ENCODE measurements around the gene TRIM24. TPM values are rescaled to one million over a fixed set of nuclear protein-coding genes. Genes with fewer than 3 reads are reported as not detected.

Gene TRIM24
- polyA plus RNA-seq, 3 donors, result 3.5 to 8.9 (median 6.0) TPM

DNA sequence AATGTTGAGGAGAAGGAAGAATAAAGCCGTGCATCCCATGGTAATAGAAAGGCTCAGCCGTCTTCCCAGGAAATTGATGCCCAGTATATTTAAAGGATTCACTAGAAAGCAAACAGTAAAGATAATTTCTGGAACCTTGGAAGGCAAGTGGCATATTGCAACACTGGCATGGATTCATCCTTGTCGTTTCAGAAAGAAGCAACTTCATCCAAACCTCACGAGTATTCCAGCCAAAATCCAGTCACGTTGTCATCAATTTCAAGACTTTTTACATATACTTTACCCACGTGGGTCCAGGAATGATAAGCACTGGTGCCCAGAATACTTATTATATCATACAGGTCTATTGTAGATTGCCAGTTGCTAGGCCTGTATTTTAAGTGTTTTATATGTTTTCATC is 167.3 kb downstream of the TRIM24 start:
- intact Hi-C loops (cut with micrococcal nuclease), result no loop called here

GRCh38 chr7:138630059-138630610 is 170.1 kb downstream of the TRIM24 start:
- H3K27me3 ChIP-seq (ENCODE audit: control insufficient read depth in 2 of 2, insufficient read depth in 2 of 2, low read length in 2 of 2), result no peaks in the 10 kb centered on the region
- DNase-seq, result no peak
- H3K4me2 ChIP-seq (replicated peaks; ENCODE audit: extremely low read depth, low read length, poor library complexity, severe bottlenecking), result no peak overlapping the region
- no peaks in the 10 kb centered on the region for H3K79me2 ChIP-seq (ENCODE audit: insufficient read depth, low read length)
- Mint-ChIP-seq H3K36me3 (no peaks in the 10 kb centered on the region), H3K27me3 (ENCODE audit: low read depth in 3 of 3) (peaks cover 0 to 4% (median 2%) of the 10 kb centered on the region in 3 donors), H3K27ac (no peak overlapping the region), H3K9me3 (peaks cover 0 to 2% (median 0%) of the 10 kb centered on the region in 7 donors), H3K4me1 (peaks cover 13% of the 10 kb centered on the region), H3K4me3 (no peak overlapping the region)
- H3K4me3 ChIP-seq (replicated peaks in 1 of 3; ENCODE audit: low read depth in 2 of 3, low read length in 3 of 3), result no peak overlapping the region
- no peak overlapping the region for H3K9ac ChIP-seq (ENCODE audit: insufficient read depth, low read length, poor library complexity, severe bottlenecking)
- H2AFZ ChIP-seq (ENCODE audit: insufficient read depth, low read depth, low read length, poor library complexity, severe bottlenecking), result no peak overlapping the region
- H3K4me1 ChIP-seq (ENCODE audit: control insufficient read depth in 1 of 2, insufficient read depth in 2 of 2, low read length in 2 of 2), result peaks cover 7 to 14% of the 10 kb centered on the region in 2 donors
- intact Hi-C loops (cut with micrococcal nuclease), result no loop called here
- TF ChIP-seq, protein P1, sequence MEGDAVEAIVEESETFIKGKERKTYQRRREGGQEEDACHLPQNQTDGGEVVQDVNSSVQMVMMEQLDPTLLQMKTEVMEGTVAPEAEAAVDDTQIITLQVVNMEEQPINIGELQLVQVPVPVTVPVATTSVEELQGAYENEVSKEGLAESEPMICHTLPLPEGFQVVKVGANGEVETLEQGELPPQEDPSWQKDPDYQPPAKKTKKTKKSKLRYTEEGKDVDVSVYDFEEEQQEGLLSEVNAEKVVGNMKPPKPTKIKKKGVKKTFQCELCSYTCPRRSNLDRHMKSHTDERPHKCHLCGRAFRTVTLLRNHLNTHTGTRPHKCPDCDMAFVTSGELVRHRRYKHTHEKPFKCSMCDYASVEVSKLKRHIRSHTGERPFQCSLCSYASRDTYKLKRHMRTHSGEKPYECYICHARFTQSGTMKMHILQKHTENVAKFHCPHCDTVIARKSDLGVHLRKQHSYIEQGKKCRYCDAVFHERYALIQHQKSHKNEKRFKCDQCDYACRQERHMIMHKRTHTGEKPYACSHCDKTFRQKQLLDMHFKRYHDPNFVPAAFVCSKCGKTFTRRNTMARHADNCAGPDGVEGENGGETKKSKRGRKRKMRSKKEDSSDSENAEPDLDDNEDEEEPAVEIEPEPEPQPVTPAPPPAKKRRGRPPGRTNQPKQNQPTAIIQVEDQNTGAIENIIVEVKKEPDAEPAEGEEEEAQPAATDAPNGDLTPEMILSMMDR (IDR thresholded peaks at IDR 0.05), result no peak
- no CpG with 5 or more reads among the region's 8 CpGs for WGBS (ENCODE audit: insufficient coverage)
- H3K27ac ChIP-seq (ENCODE audit: low read depth in 1 of 2, low read length in 2 of 2), result no peak overlapping the region
- no peaks in the 10 kb centered on the region for H4K20me1 ChIP-seq (ENCODE audit: insufficient read depth, low read length)
- no peaks in the 10 kb centered on the region for H3K9me3 ChIP-seq (replicated peaks in 1 of 2; ENCODE audit: control insufficient read depth in 1 of 2, insufficient read depth in 1 of 2, low read length in 2 of 2)
- H3K36me3 ChIP-seq (replicated peaks in 1 of 2; ENCODE audit: control insufficient read depth in 1 of 2, insufficient read depth in 2 of 2, low read length in 2 of 2), result no peaks in the 10 kb centered on the region

More for the DNA sequence above, 167.3 kb downstream of the TRIM24 start:
- Histone ChIP-seq H3K9ac (ENCODE audit: insufficient read depth, low read length, poor library complexity, severe bottlenecking) (no peak overlapping the region), H3K36me3 (replicated peaks in 1 of 2; ENCODE audit: control insufficient read depth in 1 of 2, insufficient read depth in 2 of 2, low read length in 2 of 2) (no peaks in the 10 kb centered on the region), H3K27me3 (ENCODE audit: control insufficient read depth in 2 of 2, insufficient read depth in 2 of 2, low read length in 2 of 2) (no peaks in the 10 kb centered on the region), H3K27ac (ENCODE audit: low read depth in 1 of 2, low read length in 2 of 2) (no peak overlapping the region), H2AFZ (ENCODE audit: insufficient read depth, low read depth, low read length, poor library complexity, severe bottlenecking) (no peak overlapping the region), H4K20me1 (ENCODE audit: insufficient read depth, low read length) (no peaks in the 10 kb centered on the region), H3K79me2 (ENCODE audit: insufficient read depth, low read length) (no peaks in the 10 kb centered on the region), H3K4me1 (ENCODE audit: control insufficient read depth in 1 of 2, insufficient read depth in 2 of 2, low read length in 2 of 2) (peaks cover 7 to 14% of the 10 kb centered on the region in 2 donors), H3K4me3 (replicated peaks in 1 of 3; ENCODE audit: low read depth in 2 of 3, low read length in 3 of 3) (no peak overlapping the region), H3K9me3 (replicated peaks in 1 of 2; ENCODE audit: control insufficient read depth in 1 of 2, insufficient read depth in 1 of 2, low read length in 2 of 2) (no peaks in the 10 kb centered on the region), H3K4me2 (replicated peaks; ENCODE audit: extremely low read depth, low read length, poor library complexity, severe bottlenecking) (no peak overlapping the region)
- H3K9me3 Mint-ChIP-seq, result peaks cover 0 to 2% (median 0%) of the 10 kb centered on the region in 7 donors
- peaks cover 0 to 4% (median 2%) of the 10 kb centered on the region in 3 donors for H3K27me3 Mint-ChIP-seq (ENCODE audit: low read depth in 3 of 3)
- 95% methylated on average over 4 of the region's 6 CpGs for WGBS (ENCODE audit: insufficient coverage)
- no peak for DNase-seq
- H3K27ac Mint-ChIP-seq, result no peak overlapping the region
- H3K4me3 Mint-ChIP-seq, result no peak overlapping the region
- H3K4me1 Mint-ChIP-seq, result peaks cover 19% of the 10 kb centered on the region
- no peaks in the 10 kb centered on the region for H3K36me3 Mint-ChIP-seq
- TF ChIP-seq, protein P1 (IDR thresholded peaks at IDR 0.05), result no peak

Measured in CD14-positive monocyte (primary cell).